Measurements from ENCODE around the gene SARDH. TPM values are rescaled to one million over a fixed set of nuclear protein-coding genes. Genes with fewer than 3 reads are reported as not detected.

Gene SARDH
- total RNA-seq, 1 donor from 2014 or later = 0.56 TPM

- H3K4me1 Mint-ChIP-seq (ENCODE audit: unreplicated experiment) = peaks cover under 1% of the 10 kb centered on the region
- no peak overlapping the region for H3K27ac Mint-ChIP-seq (ENCODE audit: unreplicated experiment)
- H3K36me3 Mint-ChIP-seq (ENCODE audit: unreplicated experiment) = no peaks in the 10 kb centered on the region
- DNase-seq (ENCODE audit: extremely low spot score, unreplicated experiment) = no peak
- TF ChIP-seq CTCF (IDR thresholded peaks at IDR 0.05) = no peak
- H3K4me3 Mint-ChIP-seq (ENCODE audit: unreplicated experiment) = no peak overlapping the region
- no peaks in the 10 kb centered on the region for H3K9me3 Mint-ChIP-seq (ENCODE audit: unreplicated experiment)
- H3K27me3 Mint-ChIP-seq (ENCODE audit: unreplicated experiment) = peaks cover 10% of the 10 kb centered on the region
Measured at GRCh38 chr9:133667759-133668450, 70.2 kb downstream of the SARDH start.

- DNase-seq (ENCODE audit: extremely low spot score, unreplicated experiment) = no peak
- Mint-ChIP-seq H3K27ac (ENCODE audit: unreplicated experiment) (no peak overlapping the region), H3K9me3 (ENCODE audit: unreplicated experiment) (no peaks in the 10 kb centered on the region), H3K4me3 (ENCODE audit: unreplicated experiment) (no peak overlapping the region), H3K4me1 (ENCODE audit: unreplicated experiment) (no peaks in the 10 kb centered on the region), H3K27me3 (ENCODE audit: unreplicated experiment) (peaks cover 11% of the 10 kb centered on the region), H3K36me3 (ENCODE audit: unreplicated experiment) (no peaks in the 10 kb centered on the region)
- TF ChIP-seq CTCF (IDR thresholded peaks at IDR 0.05) = no peak
Measured at GRCh38 chr9:133666845-133667244, 71.3 kb downstream of the SARDH start.

GRCh38 chr9:133666387-133666786 is 71.8 kb downstream of the SARDH start:
- Mint-ChIP-seq H3K36me3 (ENCODE audit: unreplicated experiment) (no peaks in the 10 kb centered on the region), H3K4me1 (ENCODE audit: unreplicated experiment) (no peaks in the 10 kb centered on the region), H3K27ac (ENCODE audit: unreplicated experiment) (no peak overlapping the region), H3K4me3 (ENCODE audit: unreplicated experiment) (no peak overlapping the region), H3K9me3 (ENCODE audit: unreplicated experiment) (no peaks in the 10 kb centered on the region), H3K27me3 (ENCODE audit: unreplicated experiment) (peaks cover 15% of the 10 kb centered on the region)
- no peak for TF ChIP-seq CTCF (IDR thresholded peaks at IDR 0.05)
- DNase-seq (ENCODE audit: extremely low spot score, unreplicated experiment) = no peak

- no peak for DNase-seq (ENCODE audit: extremely low spot score, unreplicated experiment)
- Mint-ChIP-seq H3K4me3 (ENCODE audit: unreplicated experiment) (no peak overlapping the region), H3K36me3 (ENCODE audit: unreplicated experiment) (no peaks in the 10 kb centered on the region), H3K4me1 (ENCODE audit: unreplicated experiment) (no peaks in the 10 kb centered on the region), H3K27me3 (ENCODE audit: unreplicated experiment) (peaks cover 18% of the 10 kb centered on the region), H3K27ac (ENCODE audit: unreplicated experiment) (no peak overlapping the region), H3K9me3 (ENCODE audit: unreplicated experiment) (no peaks in the 10 kb centered on the region)
- no peak for TF ChIP-seq CTCF (IDR thresholded peaks at IDR 0.05)
Measured at GRCh38 chr9:133665535-133665934, 72.6 kb downstream of the SARDH start.

- Mint-ChIP-seq H3K4me3 (ENCODE audit: unreplicated experiment) (no peak overlapping the region), H3K36me3 (ENCODE audit: unreplicated experiment) (no peaks in the 10 kb centered on the region), H3K9me3 (ENCODE audit: unreplicated experiment) (no peaks in the 10 kb centered on the region), H3K4me1 (ENCODE audit: unreplicated experiment) (no peaks in the 10 kb centered on the region), H3K27me3 (ENCODE audit: unreplicated experiment) (peaks cover 16% of the 10 kb centered on the region), H3K27ac (ENCODE audit: unreplicated experiment) (no peak overlapping the region)
- DNase-seq (ENCODE audit: extremely low spot score, unreplicated experiment) = no peak
- TF ChIP-seq CTCF (IDR thresholded peaks at IDR 0.05) = no peak
Measured at GRCh38 chr9:133665096-133665495, 73.1 kb downstream of the SARDH start.
